ENCODE data around the gene IL3.

IL3 gene

DNA sequence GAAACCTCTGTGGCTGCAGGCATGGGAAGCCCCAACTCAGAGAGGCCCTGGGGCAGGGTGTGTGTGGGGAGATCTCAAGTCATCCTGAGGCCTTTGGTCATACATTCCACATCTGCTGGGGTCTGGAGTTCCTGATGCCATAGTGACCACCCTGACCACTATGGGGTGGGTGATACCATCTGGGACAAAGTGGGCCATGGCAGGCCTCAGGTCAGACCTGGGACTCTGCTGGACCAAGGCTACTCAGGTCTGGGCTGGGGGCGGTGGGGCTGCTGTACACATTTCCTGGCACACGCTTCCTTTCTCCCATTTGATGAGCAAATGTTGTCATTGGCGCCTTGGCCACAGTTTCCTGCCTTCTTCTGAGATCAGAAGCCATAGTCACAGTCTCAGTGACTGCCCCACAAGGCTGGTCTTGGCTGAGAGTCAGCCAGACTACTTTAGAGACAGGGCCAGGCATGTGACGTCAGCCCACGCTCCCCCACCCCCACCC is 33.9 kb upstream of the IL3 start:
- DNase-seq (ENCODE audit: low read depth), result no peak

DNA sequence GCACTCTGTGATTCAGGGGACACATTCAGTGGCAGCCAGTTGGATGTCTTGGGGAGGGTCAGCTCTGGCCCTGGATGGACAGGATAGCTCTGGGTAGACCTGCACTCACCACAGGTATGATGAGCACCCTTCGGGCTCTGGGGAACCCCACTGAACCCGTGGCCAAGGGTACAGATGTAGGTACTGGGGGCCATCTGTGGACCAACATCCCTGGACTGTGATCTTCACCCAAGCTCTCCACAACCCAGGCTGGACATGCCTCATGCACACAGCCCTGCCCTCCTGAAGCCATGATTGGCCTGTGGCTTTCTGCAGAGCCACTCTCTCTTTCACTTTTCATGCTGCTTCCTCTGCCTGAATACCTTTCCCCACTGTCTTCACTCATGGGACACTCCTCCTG is 33.4 kb upstream of the IL3 start:
- no peak for DNase-seq (ENCODE audit: low read depth)

DNA sequence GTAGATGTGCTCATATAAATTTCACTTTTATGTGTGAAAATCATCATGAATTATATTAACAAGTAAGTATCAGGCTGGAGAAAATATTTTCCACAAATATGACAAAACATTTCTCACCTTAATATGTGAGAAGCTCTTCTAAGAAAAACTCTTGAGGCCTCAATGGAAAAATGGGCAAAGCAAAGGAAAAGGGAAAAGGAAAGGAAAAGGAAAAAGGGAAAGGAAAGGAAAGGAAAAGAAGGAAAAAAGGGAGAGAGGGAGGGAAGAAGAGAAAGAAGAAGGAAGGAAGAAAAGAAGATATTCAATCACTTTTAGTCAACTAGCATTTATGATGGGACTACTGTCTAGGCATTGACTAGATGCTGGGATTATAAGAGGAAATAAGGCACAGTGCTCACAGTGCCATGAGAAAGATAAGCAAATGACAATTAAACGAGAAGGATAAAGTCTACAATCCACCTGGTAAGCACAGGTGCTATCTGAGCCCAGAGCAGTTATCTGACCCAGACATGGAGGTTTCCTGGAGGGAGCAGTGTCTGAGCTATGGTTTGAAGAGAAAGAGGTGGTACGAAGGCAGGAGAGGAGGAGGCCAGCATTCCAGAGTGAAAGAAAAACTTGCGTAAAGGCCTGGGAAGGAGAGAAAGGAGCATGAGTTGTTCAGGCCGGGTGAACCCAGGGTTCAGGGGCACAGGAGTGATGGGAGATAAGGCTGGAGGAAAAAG is 30.7 kb upstream of the IL3 start:
- no peak for DNase-seq (ENCODE audit: low read depth)

DNA sequence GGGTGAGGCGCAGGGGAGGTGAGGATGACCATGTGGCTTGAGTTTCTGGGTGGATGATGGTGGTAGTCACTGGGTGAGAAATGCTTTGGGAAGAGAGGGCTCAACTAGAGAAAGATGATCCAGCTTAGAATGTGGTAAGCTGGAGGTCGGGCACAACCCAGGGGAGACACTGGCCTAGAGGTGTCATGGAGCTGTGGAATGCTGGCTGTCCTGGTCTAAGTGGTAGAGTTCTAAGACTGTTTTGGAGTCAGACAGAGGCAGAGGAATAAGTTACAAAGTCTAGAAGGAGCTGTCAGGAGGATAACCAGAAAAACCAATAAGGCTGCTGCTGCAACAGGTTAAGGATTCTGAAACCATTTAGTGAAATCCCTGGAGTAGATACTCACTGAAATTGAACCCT is 29.8 kb upstream of the IL3 start:
- DNase-seq (ENCODE audit: low read depth), result no peak

DNA sequence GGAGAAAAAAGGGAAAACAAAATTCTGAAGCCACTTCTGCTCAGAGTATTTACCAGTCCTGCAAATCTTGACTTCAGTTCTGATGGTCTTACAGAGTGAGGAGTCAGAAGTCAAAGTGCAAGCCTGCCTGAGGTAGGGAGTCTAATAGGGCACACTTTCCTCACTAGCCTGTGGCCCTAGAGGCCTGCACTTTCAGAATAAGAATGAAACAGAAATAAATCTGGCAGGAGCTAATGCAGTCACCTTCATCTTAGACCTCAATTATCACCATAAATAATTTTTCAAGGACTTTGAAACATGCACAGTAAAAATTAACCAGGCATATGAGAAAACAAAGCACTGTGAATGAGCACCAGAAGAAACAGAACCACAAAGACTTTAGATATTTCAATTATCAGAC is 28.3 kb upstream of the IL3 start:
- no peak for DNase-seq (ENCODE audit: low read depth)

DNA sequence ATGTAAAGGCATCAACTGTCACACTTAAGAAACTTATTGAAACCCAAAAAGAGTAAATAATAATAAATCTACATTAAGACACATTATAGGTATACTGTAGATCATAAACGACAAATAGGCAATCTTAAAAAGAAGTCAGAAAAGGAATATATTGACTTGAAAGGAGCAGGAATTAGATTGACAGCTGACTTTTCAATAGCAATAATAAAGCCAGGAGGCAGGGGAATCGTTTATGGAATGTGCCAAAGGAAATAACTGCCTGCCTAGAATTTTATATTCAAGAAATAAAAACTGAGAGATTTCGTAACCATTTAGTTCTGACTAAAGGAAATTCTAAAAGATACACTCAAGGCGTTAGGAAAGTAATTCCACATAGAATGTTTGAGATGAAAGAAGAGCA is 27.3 kb upstream of the IL3 start:
- DNase-seq (ENCODE audit: low read depth), result no peak

DNA sequence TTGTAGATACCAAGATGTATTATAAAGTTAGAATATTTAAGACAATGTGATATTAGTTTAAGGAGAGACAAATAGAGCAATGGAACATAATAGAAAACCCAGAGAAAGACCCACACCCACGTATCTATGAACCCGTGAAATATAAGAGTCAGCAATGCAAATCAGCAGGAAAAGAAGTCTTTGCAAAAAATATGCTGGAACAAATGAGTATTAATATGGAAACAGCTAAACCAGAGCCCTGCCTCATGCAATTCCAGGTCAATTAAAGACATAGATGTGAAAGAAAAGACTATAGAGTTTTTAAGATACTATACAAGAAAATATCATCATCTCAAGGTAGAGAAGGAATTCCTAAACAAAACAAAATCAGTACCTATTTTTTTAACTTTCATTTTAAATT is 23.1 kb upstream of the IL3 start:
- DNase-seq (ENCODE audit: low read depth), result no peak

DNA sequence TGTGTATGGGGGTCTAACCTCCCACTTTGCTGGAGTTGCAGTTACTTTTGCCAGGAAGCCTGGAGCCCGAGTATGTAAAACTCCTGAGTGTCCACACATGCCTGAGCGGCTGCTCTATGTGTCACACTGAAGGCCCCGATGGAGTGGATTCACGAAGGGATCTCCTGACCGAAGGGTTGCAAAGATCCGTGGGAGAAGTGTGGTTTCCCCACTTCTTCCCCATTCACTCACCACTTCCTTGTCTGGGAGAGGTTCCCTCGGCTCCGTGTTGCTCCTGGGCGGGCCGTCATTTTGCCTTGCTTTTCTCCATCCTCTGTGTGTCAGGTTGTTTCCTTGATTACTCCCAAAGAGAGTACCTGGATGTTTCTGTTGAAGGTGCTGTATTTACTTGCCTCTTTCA is 16.2 kb upstream of the IL3 start:
- DNase-seq (ENCODE audit: low read depth), result no peak

DNA sequence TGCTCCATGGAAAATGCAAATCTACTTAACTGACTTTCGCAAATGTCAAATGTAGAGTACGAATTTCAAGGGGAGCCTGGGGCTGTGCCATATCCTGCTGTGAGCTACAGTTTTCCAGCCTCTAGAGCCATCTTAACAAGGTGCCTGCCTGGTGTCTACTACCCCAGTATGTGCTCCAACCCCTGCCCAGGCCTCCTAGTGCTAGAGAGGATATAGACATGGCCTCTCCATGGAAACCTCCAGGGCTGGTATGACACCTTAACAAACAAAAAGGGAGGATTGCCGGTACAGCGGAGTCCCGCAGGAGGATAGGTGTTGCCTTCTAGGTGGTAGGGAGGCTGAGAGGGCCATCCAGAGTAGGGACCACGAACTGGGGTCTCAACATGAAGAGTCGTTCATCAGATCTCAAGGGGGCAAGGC is 13.6 kb upstream of the IL3 start:
- no peak for DNase-seq (ENCODE audit: low read depth)

DNA sequence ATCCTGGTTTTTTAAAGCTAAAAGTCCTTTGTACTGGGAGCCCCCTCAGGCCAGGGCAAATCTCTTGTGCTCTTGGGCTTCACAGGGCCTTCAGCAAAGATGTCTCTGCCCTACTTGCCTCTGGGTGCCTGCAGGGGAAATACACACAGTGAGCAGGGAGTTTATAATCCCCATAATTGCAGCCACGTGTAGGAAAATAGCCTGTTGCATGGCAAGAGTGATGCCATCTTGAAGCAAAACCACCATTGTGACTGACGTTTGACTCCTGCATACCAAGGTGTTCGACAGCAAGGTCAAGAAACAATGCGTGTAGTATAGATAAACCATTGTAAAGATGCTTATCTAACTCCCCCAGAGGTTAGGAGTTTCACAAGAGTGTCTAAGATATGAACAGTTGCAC is 11.4 kb upstream of the IL3 start:
- no peak for DNase-seq (ENCODE audit: low read depth)

DNA sequence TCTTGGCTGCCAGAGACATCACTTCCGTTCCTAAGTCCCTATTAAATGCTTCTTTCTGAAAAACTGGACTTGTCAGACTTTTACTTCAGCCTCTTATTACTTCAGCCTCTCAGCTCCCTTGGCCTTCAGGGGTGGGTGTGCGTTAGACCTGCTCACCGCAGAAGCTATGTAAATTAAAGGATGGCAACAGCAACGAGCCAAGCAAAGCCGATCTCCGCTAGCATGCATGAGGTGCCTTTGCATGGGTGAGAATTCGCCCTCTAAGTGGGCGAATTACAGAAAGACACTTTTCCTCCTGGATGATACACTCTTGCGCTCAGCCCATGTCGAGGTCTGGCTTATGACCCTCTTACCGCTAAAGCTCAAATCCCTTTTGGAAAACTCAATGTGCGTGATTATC is 10.9 kb upstream of the IL3 start:
- DNase-seq (ENCODE audit: low read depth), result no peak

DNA sequence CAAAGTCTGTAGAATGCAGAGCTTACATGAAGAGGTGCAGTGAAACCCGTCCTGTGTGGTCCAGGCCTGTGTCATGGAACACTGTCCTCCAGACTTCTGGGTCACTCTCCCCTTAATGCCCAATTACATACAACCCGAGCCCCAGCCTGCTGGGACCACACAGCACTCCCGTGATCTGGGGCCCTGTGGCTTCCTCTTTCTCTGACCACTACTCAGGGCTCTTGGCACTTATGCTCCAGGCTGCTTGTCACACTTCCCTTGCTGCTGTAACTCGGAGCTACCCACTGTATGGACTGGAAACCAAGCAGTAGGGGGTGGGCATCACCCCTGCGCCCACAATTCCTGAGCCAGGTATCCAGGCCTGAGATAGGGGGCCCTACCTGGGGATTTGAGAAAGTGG is 10.3 kb upstream of the IL3 start:
- no peak for DNase-seq (ENCODE audit: low read depth)

DNA sequence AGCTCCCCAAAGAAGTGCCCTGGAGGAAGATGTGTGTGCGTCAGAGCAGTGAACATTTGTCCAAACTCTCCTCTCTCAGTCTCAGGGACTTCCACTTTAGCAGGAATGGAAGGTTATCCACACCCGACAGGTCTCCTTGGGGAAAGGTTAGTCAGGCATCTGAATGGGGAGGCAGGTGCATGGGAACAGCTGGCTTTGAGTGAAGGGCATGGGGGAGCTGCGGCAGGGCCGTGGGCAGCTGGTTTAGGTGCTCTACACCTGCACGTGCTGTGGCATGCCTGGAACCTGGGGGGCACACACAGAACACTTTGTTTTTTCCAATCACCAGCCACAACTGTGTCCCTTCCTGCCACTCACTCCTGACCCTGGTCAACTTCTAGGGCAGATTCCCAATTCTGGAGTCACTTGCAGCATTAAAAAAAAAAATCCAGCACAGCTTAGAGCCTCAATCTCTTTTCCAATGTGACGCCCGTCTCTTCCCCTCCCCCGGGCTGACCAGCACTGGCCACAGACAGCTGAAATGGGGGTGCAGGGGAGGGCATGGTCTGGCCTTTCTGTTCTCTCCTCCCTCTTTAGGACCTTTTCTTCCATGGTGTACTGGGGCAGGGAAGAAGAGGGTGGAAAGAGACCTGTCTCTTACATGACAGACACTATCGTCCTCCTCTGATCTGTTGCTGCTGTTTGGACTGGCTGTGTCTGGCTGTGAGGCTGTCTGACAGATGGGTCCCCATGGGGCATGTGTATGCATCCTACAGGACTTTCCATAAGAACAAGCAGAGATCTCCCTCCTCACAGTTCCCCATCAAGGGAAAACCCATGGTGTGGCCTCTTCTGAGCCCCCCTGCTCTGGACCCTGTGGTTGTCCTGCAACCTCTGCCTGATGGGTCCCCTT is 9.5 kb upstream of the IL3 start:
- DNase-seq (ENCODE audit: low read depth), result no peak

DNA sequence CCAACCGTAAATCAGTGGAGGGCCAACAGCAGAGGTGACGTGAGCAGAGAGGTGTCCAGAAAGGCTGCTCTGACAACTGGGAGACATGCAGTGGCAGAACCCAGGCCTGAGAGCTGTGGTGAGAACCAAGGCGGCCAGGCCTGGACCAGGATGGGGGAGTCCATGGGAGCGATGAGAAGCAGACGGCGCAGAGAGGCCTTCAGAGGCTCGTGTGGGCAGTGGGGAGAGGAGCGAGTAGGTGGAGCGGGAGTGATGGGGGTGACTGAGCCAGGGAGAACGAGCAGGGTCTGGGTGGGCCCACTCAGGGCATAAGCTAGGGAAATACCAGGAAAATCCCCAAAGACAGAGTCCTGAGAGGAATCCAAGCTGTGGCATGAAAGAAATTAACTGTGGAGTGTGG is 7.9 kb upstream of the IL3 start:
- DNase-seq (ENCODE audit: low read depth), result no peak

DNA sequence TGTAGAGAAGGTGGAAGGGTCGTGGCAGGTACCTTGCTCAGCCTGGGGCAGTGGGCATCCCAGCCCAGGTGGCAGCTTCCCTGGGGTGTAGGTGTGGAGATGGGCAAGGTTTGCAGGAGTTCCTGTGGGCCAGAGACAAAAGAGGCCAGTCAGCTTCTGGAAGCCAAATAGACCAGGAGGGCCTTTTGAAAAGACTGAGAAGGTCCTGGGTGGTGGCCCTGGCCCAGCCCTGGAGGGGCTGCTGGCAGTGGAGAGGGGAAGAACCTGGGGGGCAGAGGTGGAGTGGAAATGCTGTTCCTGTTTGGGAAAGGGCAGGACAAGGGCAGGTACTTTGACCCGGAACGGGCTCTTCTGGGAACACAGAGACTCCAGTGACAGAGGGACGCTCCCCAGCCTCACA is 7.0 kb upstream of the IL3 start:
- DNase-seq (ENCODE audit: low read depth), result no peak

DNA sequence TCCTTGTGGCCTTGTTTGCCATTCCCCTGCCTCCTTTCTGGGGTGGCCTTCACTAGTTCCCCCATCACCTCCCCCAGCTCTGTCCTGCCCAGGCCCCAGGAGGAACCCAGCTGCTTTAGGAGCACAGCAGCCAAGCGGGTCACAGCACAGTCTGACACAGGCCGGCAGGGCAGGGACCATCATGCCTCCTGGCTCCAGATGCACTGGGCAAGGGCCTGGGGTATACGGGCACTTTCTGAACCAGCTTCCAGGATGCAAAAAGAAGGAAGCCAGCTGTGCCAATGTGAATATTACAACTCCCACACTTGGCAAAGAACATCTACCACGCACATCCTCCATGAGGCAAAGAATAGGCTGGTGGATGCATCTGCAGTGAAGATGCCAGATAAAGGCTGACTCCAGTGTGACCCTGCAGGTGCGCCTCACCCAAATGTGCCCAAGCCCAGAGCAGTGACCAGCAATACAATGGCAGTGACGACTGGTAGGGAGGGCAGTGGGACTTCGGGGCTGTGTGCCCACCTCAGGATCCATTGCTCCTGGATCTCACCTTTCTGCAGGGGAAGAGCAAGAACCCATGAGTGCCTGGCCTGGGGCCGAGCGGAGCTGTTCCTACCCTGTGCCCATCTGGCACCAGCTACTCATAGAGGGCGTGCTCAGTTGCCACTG is 6.3 kb upstream of the IL3 start:
- no peak for DNase-seq (ENCODE audit: low read depth)

DNA sequence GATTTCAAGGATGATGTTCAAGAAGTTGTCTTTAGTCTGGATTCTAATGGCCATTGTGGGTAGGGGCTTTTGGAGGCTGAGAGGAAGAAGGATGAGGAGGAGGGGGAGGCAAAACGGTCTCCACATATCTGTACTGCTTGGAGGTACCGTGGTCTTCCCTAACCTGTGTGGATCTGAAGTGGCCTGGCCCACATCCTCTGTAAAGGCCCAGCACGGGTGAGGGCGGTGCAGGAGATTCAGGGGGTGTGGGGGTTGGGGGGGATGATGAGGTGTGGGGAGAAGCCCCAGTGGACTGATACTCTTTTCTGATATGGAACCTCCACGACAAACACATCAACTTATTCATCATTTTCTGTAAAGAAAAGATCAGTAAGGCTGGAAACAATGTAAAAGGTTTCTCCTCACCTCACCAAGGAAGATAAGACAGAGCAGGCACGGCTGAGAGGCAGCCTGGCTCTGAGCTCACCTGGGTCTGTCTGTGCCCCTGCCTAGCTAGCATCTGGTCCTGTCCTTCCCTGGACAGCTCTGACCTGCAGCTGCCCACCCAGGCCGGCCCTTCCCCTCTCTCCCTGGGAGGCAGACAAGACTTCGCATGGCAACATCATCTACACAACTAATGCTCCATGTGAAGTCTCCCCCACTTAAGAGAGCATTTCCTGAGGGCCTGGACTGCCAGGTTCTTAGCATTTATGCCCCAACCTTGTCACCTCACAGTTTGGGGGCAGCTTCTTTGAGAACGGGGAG is 5.6 kb upstream of the IL3 start:
- no peak for DNase-seq (ENCODE audit: low read depth)

DNA sequence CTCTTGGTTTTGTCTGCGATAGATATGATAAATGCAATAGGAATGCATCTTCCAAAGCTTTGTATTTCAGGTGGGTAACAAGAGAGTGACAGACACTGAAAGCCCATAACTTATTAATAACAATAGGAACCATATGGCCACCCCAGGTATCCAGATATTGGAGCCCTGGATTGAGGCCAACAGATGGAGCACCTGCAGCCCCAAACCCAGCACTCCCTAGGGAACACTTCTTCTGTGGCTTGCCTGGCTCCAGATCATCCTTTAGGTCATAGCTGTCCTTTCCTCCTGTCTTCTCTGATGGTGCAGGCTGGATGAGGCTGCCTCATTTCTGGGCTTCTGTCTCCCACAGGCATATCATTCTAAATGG is 5.0 kb upstream of the IL3 start:
- no peak for DNase-seq (ENCODE audit: low read depth)

DNA sequence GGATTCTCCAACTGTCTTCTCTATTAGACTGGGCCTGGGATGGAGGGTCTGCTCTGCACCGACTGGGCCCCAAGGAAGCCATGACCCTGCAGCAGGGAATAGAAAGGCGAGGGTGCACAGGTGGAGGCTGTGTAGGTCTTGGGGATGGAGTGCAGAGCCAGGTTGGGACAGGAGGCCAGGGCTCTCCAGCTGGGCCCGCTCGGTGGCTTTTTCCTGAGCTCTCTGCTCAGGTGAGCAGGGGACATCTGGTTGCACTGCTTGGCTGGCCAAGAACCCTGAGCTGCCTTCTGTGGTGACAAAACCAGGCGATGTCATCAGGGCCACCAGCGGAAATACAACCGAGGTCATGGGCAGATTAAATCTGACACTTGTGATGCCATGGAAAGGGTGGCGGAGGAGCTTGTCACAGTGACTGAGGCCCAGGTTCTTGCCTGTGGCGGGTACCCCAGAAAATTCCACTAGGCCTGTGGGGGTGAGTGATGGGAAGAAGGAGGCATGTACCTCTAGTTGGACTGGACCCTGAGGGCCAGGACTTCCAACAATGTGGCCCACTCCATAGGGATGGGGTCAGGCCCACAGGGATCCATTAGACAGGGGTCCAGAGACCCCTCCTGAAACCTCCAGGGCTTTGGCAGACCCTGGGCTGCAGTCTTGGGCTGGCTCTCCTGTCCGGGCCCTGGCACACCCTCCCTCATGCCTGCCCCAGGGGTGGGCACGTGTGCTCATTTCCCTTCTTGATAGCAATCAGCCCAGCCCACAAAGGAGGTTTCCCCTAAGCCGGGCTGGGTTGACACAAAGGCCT is 4.4 kb upstream of the IL3 start:
- DNase-seq (ENCODE audit: low read depth), result no peak

DNA sequence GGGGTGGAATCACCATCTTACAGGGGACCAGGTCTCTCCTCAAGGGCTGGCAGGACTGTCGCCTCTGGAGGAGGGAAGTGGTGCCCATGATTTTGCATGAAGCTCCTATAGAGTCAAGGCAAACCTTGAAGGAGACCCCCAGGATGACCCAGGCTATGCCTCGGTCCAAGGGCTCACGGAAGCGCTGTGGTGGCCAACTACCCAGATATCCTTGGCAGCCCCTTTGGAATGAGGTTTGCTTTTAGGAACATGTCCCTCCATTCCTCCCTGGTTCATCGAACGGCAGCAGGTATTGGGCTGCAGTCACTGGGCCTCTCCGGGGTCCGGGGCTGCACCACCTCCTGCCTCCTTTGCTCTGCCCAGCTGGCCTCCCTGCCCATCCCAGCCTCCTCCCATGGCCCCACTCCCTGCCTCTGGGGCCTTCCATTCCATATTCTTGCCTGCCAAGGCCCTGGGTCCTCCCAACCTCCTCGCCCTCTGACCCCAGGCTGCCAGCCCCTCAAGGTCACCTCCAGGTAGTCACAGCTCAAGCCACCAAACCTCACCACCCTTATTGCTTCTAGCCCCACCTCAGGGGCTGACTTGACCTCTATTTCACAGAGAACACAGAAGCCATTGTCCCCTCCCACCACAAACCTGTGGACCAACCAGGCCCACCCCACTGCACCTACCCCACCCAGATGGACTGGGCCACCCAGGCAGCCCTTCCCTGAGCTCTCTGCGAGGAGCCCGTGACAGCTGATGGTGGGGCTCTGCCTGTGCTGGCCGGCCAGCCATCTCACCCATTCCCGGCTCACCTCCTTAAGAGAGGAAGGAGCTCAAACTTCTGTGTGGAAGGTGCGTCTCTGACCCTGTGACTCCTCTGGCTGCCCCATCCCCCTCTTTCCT is 3.6 kb upstream of the IL3 start:
- no peak for DNase-seq (ENCODE audit: low read depth)

Data from HS-5 (cell line).